HepG2 (cell line): ENCODE results near the gene ANGPTL2. TPM values are rescaled to one million over a fixed set of nuclear protein-coding genes. Genes with fewer than 3 reads are reported as not detected.

ENCODE experiments used
- ATAC-seq: fragments of 200-7000 bp; cut with Tn5 transposase; 3 replicates; pipeline ENCODE4 v1.9.1; 2020; ENCODE audit warnings: mild to moderate bottlenecking, moderate library complexity
- BruUV-seq: library from RNA; stranded (reverse); fragments of 400-500 nt; replicated peaks from 2 replicates; lab custom pipeline; 2021; lab: Mats Ljungman, UMichigan
- CTCF ChIA-PET: fragments of 300-600 bp; formaldehyde crosslinking; extraction: SDS; loops from one replicate; lab custom pipeline; 2021; ENCODE audit warnings: low total read pairs, inconsistent platforms, low intra/inter-chr PET ratio; lab: Yijun Ruan, JAX
- POLR2A ChIA-PET: fragments of 350-600 bp; sonication (Branson Sonifier 250); formaldehyde crosslinking; loops from one replicate; lab custom pipeline; 2020; ENCODE audit warnings: antibody characterized with exemption, inconsistent platforms; lab: Yijun Ruan, JAX
- DNase-seq: peaks from one replicate; pipeline ENCODE4 v3.0.0-alpha.2; 2015; ENCODE audit warnings: low spot score
- FAIRE-seq: peaks from 3 replicates; lab custom pipeline; 2011; peaks lifted over from hg19 to GRCh38; lab: Jason Lieb, UNC
- H2AFZ ChIP-seq: one replicate; pipeline ENCODE4 v1.6.1; 2011; ENCODE audit warnings: low read length, inconsistent platforms
- H3K27ac ChIP-seq: fragments of 300-600 bp; 3 replicates; pipeline ENCODE4 v1.8.0; 2011; ENCODE audit warnings: mixed run types, mild to moderate bottlenecking, mixed read lengths, low read length, inconsistent platforms; ENCODE audit not compliant: insufficient read depth; ENCODE audit errors: extremely low read length
- H3K27me3 ChIP-seq, 2 experiments: fragments of 200-600 bp in 1 of 2; 2 replicates in 1 of 2; 3 replicates in 1 of 2; pipeline versions ENCODE4 v1.6.0 to v1.8.0; 2011; ENCODE audit warnings: low read length in 2 of 2, mild to moderate bottlenecking in 2 of 2, moderate library complexity in 2 of 2, inconsistent platforms in 1 of 2; ENCODE audit not compliant: insufficient read depth in 2 of 2, control insufficient read depth in 1 of 2
- H3K36me3 ChIP-seq, 2 experiments: fragments of 200-600 bp in 1 of 2; replicated peaks in 1 of 2; 2 replicates in 1 of 2; 3 replicates in 1 of 2; pipeline versions ENCODE4 v1.5.1 to v1.8.0; 2011; ENCODE audit warnings: low read length in 2 of 2, inconsistent platforms in 1 of 2; ENCODE audit not compliant: insufficient read depth in 2 of 2, control insufficient read depth in 1 of 2
- H3K4me1 ChIP-seq: 2 replicates; pipeline ENCODE4 v1.5.1; 2012; ENCODE audit warnings: low read length, inconsistent platforms; ENCODE audit not compliant: insufficient read depth
- H3K4me2 ChIP-seq: 2 replicates; pipeline ENCODE4 v1.6.0; 2011; ENCODE audit warnings: low read depth, low read length, inconsistent platforms
- H3K4me3 ChIP-seq, 3 experiments: fragments of 200-600 bp in 1 of 3; sonication (generic), shearing (Covaris generic) in 1 of 3; replicated peaks in 1 of 3; 2 replicates each; pipeline ENCODE4 v1.5.1; 2011 to 2016; ENCODE audit warnings: low read length in 3 of 3, inconsistent platforms in 2 of 3, low read depth in 2 of 3, mild to moderate bottlenecking in 2 of 3, control low read depth in 1 of 3, mixed read lengths in 1 of 3; ENCODE audit not compliant: insufficient read depth in 1 of 3
- H3K79me2 ChIP-seq: one replicate; pipeline ENCODE4 v1.6.1; 2011; ENCODE audit warnings: low read length, inconsistent platforms; ENCODE audit not compliant: insufficient read depth
- H3K9ac ChIP-seq: 2 replicates; pipeline ENCODE4 v1.6.0; 2011; ENCODE audit warnings: mild to moderate bottlenecking, low read depth, low read length, inconsistent platforms; ENCODE audit not compliant: insufficient read depth
- H3K9me3 ChIP-seq: 2 replicates; pipeline ENCODE4 v1.5.1; 2012; ENCODE audit warnings: mild to moderate bottlenecking, low read length
- H4K20me1 ChIP-seq: 2 replicates; pipeline ENCODE4 v1.6.0; 2011; ENCODE audit warnings: inconsistent platforms, mild to moderate bottlenecking, low read length, moderate library complexity; ENCODE audit not compliant: insufficient read depth
- MNT ChIP-seq: fragments of 450-650 bp; IDR thresholded peaks from 2 replicates; pipeline ENCODE4 v1.6.1; 2016
- ZNF552 ChIP-seq: sonication (generic); formaldehyde crosslinking; IDR thresholded peaks from 2 replicates; pipeline ENCODE4 v1.9.0; 2022; ENCODE audit warnings: missing genetic modification reagents, mild to moderate bottlenecking, borderline replicate concordance
- ZNF589 ChIP-seq: sonication (generic); formaldehyde crosslinking; conservative IDR thresholded peaks from 2 replicates; pipeline ENCODE4 v1.8.0; 2022; ENCODE audit warnings: mild to moderate bottlenecking, moderate library complexity, missing genetic modification reagents
- ZNF619 ChIP-seq: sonication (generic); formaldehyde crosslinking; IDR thresholded peaks from 2 replicates; pipeline ENCODE4 v1.4.0; 2020; ENCODE audit warnings: mild to moderate bottlenecking, missing genetic modification reagents
- WGBS: methylation state at CpG from one replicate; pipeline ENCODE4 v1.1.6; 2017; ENCODE audit warnings: low lambda C conversion rate; 5-methylcytosine and 5-hydroxymethylcytosine counted together
- in situ Hi-C: cut with HindIII; loops from 2 replicates; pipeline ENCODE4 v1.10.0; 2017; ENCODE audit warnings: low pct_unique_long_range_greater_than_20kb; ENCODE audit not compliant: extremely low pct_ligation_motif_present
- intact Hi-C: fragments of 100-400 bp; cut with micrococcal nuclease; formaldehyde crosslinking; loops from one replicate; pipeline ENCODE4 v1.10.0; 2022; ENCODE audit not compliant: unreplicated experiment
- polyA plus RNA-seq, 8 experiments: library from polyadenylated mRNA; depleted of rRNA in 3 of 8; stranded (reverse) in 7 of 8; unstranded in 1 of 8; fragments of >200 nt; fragmentation: Illumina TruSeq in 4 of 8; extraction: Trizol in 4 of 8; gene quantifications; 2 replicates each; pipeline versions ENCODE4 v1.2.1 to v1.2.3, GENCODE V29; 2011 to 2016; ENCODE audit warnings: low read depth in 4 of 8, missing spikeins in 1 of 8, mixed read lengths in 1 of 8; ENCODE audit not compliant: insufficient read depth in 1 of 8
- total RNA-seq, 5 experiments: library from RNA; depleted of rRNA; stranded (reverse); fragments of >200 nt; fragmentation: Illumina TruSeq; extraction: Trizol; gene quantifications; 2 replicates each; pipeline ENCODE4 v1.2.3, GENCODE V29; 2016; ENCODE audit warnings: low read depth in 1 of 5

Gene ANGPTL2
- total and polyA plus RNA-seq, 2 of the 13 experiments (the other 11 are each of a cell fraction or from before 2014, with no cell fraction given) = 0.91 to 21.0 TPM

DNA sequence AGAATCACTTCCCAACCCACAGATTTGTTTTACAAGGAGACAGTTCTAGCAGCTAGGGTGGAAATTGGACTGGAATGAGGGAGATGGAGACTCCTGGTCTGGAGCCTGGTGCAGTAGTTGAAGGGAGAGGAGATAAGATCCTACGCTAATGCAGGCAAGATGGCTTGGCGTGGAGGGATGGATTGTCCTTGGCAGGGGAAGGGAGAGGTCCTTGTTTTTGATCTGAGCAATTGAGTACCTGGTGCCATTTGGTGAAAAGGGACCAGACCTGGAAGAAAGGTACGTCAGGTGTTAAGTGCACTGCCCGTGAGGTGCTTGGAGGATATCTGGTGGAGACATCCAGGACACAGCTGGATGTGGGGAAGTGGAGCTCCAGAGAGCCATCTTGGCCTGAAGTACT, 35.7 kb downstream of the ANGPTL2 start:
- ATAC-seq (no peak), DNase-seq (no peak), FAIRE-seq (no peak)
- no peaks in the 10 kb centered on the region for H4K20me1 ChIP-seq
- H3K27me3 ChIP-seq = no peaks in the 10 kb centered on the region
- ChIA-PET CTCF (no interaction called here), POLR2A (no interaction called here)
- H3K4me2 ChIP-seq = no peak overlapping the region
- intact Hi-C loops (no loop called here), in situ Hi-C loops (no loop called here)
- no peaks in the 10 kb centered on the region for H3K79me2 ChIP-seq
- H2AFZ ChIP-seq = no peak overlapping the region
- no peaks in the 10 kb centered on the region for H3K36me3 ChIP-seq
- TF ChIP-seq ZNF619 (CRISPR knock-in tag) (no peak), ZNF552 (no peak)
- H3K4me3 ChIP-seq = no peak overlapping the region
- H3K9ac ChIP-seq = no peak overlapping the region
- peaks cover 17% of the 10 kb centered on the region for H3K4me1 ChIP-seq
- BruUV-seq = no TSS peak
- WGBS = 99% methylated on average over 4 of the region's 4 CpGs
- H3K27ac ChIP-seq = no peak overlapping the region
- no peaks in the 10 kb centered on the region for H3K9me3 ChIP-seq

- CTCF ChIA-PET = no interaction called here
- no peak for FAIRE-seq
- in situ Hi-C loops = no loop called here
Measured at GRCh38 chr9:127085186-127085585, 37.2 kb downstream of the ANGPTL2 start.

More at GRCh38 chr9:127085186-127085585, 37.2 kb downstream of the ANGPTL2 start:
- no peaks in the 10 kb centered on the region for H3K27me3 ChIP-seq
- intact Hi-C loops = no loop called here
- no peak overlapping the region for H3K9ac ChIP-seq
- no TSS peak for BruUV-seq
- no peak for TF ChIP-seq ZNF589 (CRISPR knock-in tag)
- no peak for TF ChIP-seq MNT
- TF ChIP-seq, all 625 proteins: peak for 0
- no peaks in the 10 kb centered on the region for H4K20me1 ChIP-seq
- no peak overlapping the region for H3K4me3 ChIP-seq
- H3K79me2 ChIP-seq = no peaks in the 10 kb centered on the region
- POLR2A ChIA-PET = no interaction called here
- H3K4me2 ChIP-seq = no peak overlapping the region
- no peak for DNase-seq
- H3K36me3 ChIP-seq = no peaks in the 10 kb centered on the region
- H3K27ac ChIP-seq = no peak overlapping the region
- no peak for ATAC-seq
- H3K4me1 ChIP-seq = peaks cover 17% of the 10 kb centered on the region
- no peak overlapping the region for H2AFZ ChIP-seq
- WGBS = 100% methylated on average over 2 of the region's 2 CpGs
- H3K9me3 ChIP-seq = no peaks in the 10 kb centered on the region
